ENCODE data around the gene ZNF91. TPM values are rescaled to one million over a fixed set of nuclear protein-coding genes. Genes with fewer than 3 reads are reported as not detected.
"Not testable (repeated sequence)": the region's sequence is repeated elsewhere in the genome, so short reads cannot be mapped to it uniquely, and the experiment has no call there.

ZNF91 gene
- total and polyA plus RNA-seq, 8 donors = 6.4 to 139 (median 110) TPM

GRCh38 chr19:23346696-23347095 lies 48.6 kb downstream of the ZNF91 start:
- no peak for TF ChIP-seq POLR2A (IDR thresholded peaks at IDR 0.05)
- no peak overlapping the region for H3K27ac ChIP-seq
- peaks cover 20 to 98% (median 73%) of the 10 kb centered on the region in 4 donors for H3K36me3 ChIP-seq
- no peaks in the 10 kb centered on the region for H3K4me1 ChIP-seq
- no peaks in the 10 kb centered on the region for H3K27me3 ChIP-seq
- no peak for DNase-seq
- intact Hi-C loops (cut with DNase I; ENCODE audit: low total_unique reads) = no loop called here
- H3K9me3 ChIP-seq = peaks cover 71 to 100% (median 89%) of the 10 kb centered on the region in 4 donors
- H3K4me3 ChIP-seq = no peak overlapping the region
- WGBS, 5 donors = 96 to 99% (median 97%) methylated on average over 7 of the region's 7 CpGs

GRCh38 chr19:23345838-23346237 lies 49.4 kb downstream of the ZNF91 start:
- no peaks in the 10 kb centered on the region for H3K27me3 ChIP-seq
- no peak overlapping the region for H3K27ac ChIP-seq
- no peak for DNase-seq
- intact Hi-C loops (cut with DNase I; ENCODE audit: low total_unique reads) = no loop called here
- H3K4me1 ChIP-seq = no peaks in the 10 kb centered on the region
- TF ChIP-seq CTCF (IDR thresholded peaks at IDR 0.05) = no peak
- TF ChIP-seq POLR2A (IDR thresholded peaks at IDR 0.05) = no peak
- no peak for TF ChIP-seq POLR2AphosphoS5 (IDR thresholded peaks at IDR 0.05)
- TF ChIP-seq EP300 (IDR thresholded peaks at IDR 0.05) = no peak
- WGBS, 5 donors = 81 to 86% (median 83%) methylated on average over 4 of the region's 4 CpGs
- H3K36me3 ChIP-seq = peaks cover 19 to 98% (median 66%) of the 10 kb centered on the region in 4 donors
- no peak overlapping the region for H3K4me3 ChIP-seq
- peaks cover 62 to 100% (median 88%) of the 10 kb centered on the region in 4 donors for H3K9me3 ChIP-seq

- TF ChIP-seq POLR2A (IDR thresholded peaks at IDR 0.05) = no peak
- TF ChIP-seq CTCF (IDR thresholded peaks at IDR 0.05) = no peak
- no peak for TF ChIP-seq EP300 (IDR thresholded peaks at IDR 0.05)
- no peak for TF ChIP-seq POLR2AphosphoS5 (IDR thresholded peaks at IDR 0.05)
- intact Hi-C loops (cut with DNase I; ENCODE audit: low total_unique reads) = no loop called here
- no peak overlapping the region for H3K27ac ChIP-seq
- H3K36me3 ChIP-seq = peaks cover 18 to 87% (median 53%) of the 10 kb centered on the region in 4 donors
- no peaks in the 10 kb centered on the region for H3K27me3 ChIP-seq
- H3K9me3 ChIP-seq = peaks cover 43 to 98% (median 84%) of the 10 kb centered on the region in 4 donors
- H3K4me1 ChIP-seq = no peaks in the 10 kb centered on the region
- DNase-seq = peak in 1 of 2 donors; percentile 7
- 95 to 98% (median 97%) methylated on average over 5 of the region's 5 CpGs for WGBS, 5 donors
- no peak overlapping the region for H3K4me3 ChIP-seq
These were observed 51.7 kb downstream of the ZNF91 start for GRCh38 chr19:23343434-23344010.

- no peaks in the 10 kb centered on the region for H3K4me1 ChIP-seq
- H3K27me3 ChIP-seq = no peaks in the 10 kb centered on the region
- intact Hi-C loops (cut with DNase I; ENCODE audit: low total_unique reads) = no loop called here
- H3K4me3 ChIP-seq = no peak overlapping the region
- peaks cover 0 to 94% (median 43%) of the 10 kb centered on the region in 4 donors for H3K9me3 ChIP-seq
- TF ChIP-seq POLR2AphosphoS5 (IDR thresholded peaks at IDR 0.05) = no peak
- TF ChIP-seq CTCF (IDR thresholded peaks at IDR 0.05) = no peak
- TF ChIP-seq EP300 (IDR thresholded peaks at IDR 0.05) = no peak
- TF ChIP-seq POLR2A (IDR thresholded peaks at IDR 0.05) = no peak
- DNase-seq = no peak
- peaks cover 0 to 41% (median 12%) of the 10 kb centered on the region in 4 donors for H3K36me3 ChIP-seq
- no peak overlapping the region for H3K27ac ChIP-seq
These were observed 67.1 kb downstream of the ZNF91 start for GRCh38 chr19:23328211-23328610.

GRCh38 chr19:23321953-23322549 lies 73.2 kb downstream of the ZNF91 start:
- Histone ChIP-seq H3K4me1 (no peaks in the 10 kb centered on the region), H3K9me3 (peaks cover 0 to 65% (median 31%) of the 10 kb centered on the region in 4 donors), H3K27ac (no peak overlapping the region), H3K4me3 (no peak overlapping the region), H3K27me3 (no peaks in the 10 kb centered on the region), H3K36me3 (peaks cover 0 to 4% (median 0%) of the 10 kb centered on the region in 4 donors)
- TF ChIP-seq CTCF (IDR thresholded peaks at IDR 0.05) = no peak
- no peak for TF ChIP-seq POLR2A (IDR thresholded peaks at IDR 0.05)
- TF ChIP-seq EP300 (IDR thresholded peaks at IDR 0.05) = no peak
- no peak for TF ChIP-seq POLR2AphosphoS5 (IDR thresholded peaks at IDR 0.05)
- intact Hi-C loops (cut with DNase I; ENCODE audit: low total_unique reads) = loop anchor here (1.0 kb wide), 1 partner anchor 144 kb away; no protein-coding TSS in a partner anchor
- DNase-seq = no peak
- 80 to 87% (median 82%) methylated on average over 4 of the region's 4 CpGs for WGBS, 5 donors

- H3K36me3 ChIP-seq; H3K4me3 ChIP-seq; H3K4me1 ChIP-seq; intact Hi-C loops (cut with DNase I; ENCODE audit: low total_unique reads); H3K27me3 ChIP-seq; DNase-seq; H3K27ac ChIP-seq: not testable (repeated sequence)
- H3K9me3 ChIP-seq = peaks cover 0 to 65% (median 31%) of the 10 kb centered on the region in 4 donors
These were observed 73.9 kb downstream of the ZNF91 start for GRCh38 chr19:23321403-23321802.

GRCh38 chr19:23319571-23319970 lies 75.7 kb downstream of the ZNF91 start:
- H3K4me3 ChIP-seq; H3K4me1 ChIP-seq; H3K27me3 ChIP-seq; H3K36me3 ChIP-seq; intact Hi-C loops (cut with DNase I; ENCODE audit: low total_unique reads); H3K27ac ChIP-seq; DNase-seq: not testable (repeated sequence)
- peaks cover 0 to 57% (median 23%) of the 10 kb centered on the region in 4 donors for H3K9me3 ChIP-seq
- 91 to 96% (median 93%) methylated on average over 3 of the region's 3 CpGs for WGBS, 5 donors
